Measurements from ENCODE around the gene ZMYM3.
"Not testable (repeated sequence)": the region's sequence is repeated elsewhere in the genome, so short reads cannot be mapped to it uniquely, and the experiment has no call there.

Gene ZMYM3

DNA sequence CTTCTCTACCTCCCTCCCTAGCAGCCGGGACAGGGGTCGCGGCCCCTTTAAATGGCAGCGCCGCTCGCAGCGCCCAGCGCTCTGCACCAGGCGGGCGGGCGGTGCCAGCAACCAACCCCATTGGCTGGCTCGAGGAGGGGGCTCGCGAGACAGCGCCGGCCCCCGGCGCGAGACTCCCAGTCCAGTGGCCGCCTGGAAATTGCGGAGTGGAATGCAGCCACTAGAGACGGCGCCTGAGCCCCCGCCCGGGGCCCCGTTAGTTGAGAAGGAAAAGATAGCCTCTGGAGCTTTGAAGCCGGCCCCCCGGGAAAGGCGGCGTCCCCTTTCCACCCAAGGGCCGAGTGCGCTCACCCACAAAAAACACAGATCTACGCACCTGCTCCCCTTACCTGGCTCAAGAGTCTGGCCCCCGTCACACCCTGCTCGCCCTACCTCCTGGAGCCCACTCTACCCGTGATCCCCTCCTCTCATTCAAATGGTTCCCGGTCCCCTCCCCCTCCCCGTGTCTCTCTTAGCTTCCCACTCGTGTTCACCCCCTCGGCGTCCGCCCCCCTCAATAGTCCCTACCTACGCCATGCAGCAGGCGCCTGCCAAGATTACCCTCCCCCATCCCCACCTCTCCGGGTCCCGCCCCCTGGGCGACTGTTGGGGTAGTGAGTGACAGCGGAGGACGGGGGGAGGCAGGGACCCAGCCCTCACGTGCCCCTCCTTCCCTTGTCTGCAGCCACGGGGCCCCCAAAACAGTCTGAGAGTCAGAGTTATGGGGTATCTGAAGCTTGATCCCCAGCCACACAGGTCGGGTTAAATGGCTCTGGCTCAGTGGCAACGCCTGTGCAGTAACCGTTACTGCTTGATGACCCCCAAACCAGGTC is at the start of gene ZMYM3:
ZMYM3 (minus strand) TSS at position 49 of the 872 bp plus-strand sequence. CDS start 885 bp downstream, outside the sequence.
- DNase-seq: peak; percentile 33 to 71 (median 60)

DNA sequence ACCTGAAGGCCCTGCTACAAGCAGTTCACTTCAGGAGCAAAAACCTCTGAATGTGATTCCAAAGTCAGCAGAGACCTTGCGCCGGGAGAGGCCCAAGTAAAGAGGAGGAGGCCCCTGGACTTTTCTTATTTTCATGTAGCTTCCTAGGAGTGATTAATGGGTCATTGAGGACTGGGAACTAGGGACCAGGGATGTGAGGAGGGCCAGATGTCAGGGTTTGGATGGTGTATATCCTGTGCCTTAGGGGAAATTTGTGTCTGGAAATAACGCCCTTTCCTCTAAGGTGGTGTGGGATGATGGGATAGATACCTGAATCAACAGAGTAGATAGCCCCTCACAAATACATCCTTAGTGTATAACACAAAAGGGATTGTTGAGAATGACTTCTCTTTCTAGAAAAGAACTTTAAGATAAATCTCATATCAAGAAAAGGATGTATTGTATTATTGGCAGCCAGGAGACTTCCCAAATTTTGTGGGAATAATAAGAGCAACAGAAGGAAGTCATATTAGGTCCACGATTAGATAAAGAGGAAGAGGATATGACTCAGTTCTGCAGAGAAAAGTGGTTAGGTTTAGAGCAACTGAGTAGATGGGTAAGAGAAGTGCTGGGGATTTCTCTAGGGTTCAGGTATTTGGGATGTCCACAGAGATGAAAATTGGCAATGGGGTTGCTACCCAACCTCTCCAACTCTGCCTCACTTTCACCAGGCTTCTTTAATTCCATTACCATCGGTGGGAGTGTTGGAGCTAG is 48.7 kb upstream of the ZMYM3 start:
- no peak for DNase-seq

DNA sequence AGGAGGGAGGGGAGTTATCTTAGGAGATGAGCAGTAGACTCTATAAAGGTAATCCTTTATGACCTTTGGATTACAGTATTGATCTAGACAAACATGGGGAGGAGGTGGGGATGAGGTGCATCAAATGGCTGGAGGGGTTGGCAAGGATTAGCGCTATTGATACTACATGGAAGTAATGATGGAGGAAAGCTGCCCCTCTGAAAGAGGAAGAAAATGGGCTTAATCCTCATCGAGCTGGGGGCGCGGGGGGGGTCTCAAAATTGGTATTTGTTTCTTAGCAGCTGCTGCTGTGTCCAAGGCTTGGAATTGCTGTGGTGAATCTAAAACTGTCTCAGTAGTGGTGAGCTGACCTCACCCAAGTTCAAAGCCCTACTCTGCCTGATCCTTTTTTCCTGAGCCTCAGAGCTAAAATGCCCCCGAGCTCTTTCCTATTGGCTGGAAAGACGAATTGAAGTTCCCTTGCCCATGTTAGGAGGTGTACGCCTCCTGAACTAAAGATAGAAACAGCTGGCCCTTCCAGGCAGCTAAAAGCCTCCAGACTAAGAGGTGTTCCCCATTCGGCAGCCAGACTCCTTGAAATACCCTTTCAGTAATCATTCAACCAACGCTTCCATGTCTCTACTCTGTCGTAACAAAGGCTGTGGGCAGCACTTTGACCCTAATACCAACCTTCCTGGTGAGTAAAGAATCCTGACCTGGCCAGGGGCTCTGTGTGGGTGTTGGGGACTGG is 47.4 kb upstream of the ZMYM3 start, which contains the start of gene ITGB1BP2:
ITGB1BP2 (plus strand) TSS at position 556 of the 730 bp plus-strand sequence; CDS start at position 613, 57 bp downstream.
- no peak for DNase-seq

DNA sequence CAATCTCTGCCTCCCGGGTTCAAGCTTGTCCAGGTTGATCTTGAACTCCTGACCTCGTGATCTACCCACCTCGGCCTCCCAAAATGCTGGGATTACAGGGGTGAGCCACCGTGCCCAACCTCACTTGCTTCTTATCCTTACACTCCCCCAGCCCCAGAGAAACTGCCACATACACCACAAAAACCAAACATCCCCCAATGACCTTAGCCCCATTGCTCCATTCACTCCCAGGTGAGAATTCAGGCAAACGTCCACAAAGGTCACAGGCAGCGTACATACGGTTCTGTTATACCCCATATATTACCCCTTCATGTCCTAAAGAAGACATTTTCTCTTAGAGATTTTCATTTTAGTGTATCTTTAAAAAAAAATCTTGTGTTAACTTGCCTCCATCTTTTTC is 46.6 kb upstream of the ZMYM3 start:
- DNase-seq: not testable (repeated sequence)

DNA sequence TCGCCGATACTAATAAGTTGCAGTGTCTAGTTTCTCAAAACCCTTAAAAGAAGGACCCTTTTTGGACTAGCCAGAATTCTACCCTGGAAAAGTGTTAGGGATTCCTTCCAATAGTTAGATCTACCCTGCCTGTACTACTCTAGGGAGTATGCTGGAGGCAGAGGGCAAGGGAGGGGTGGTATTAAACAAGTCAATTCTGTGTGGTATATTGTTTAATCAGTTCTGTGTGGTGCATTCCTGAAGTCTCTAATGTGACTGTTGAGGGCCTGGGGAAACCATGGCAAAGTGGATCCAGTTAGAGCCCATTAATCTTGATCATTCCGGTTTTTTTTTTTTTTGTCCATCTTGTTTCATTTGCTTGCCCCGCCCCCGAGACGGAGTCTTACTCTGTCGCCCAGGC is 46.1 kb upstream of the ZMYM3 start:
- DNase-seq: not testable (repeated sequence)

DNA sequence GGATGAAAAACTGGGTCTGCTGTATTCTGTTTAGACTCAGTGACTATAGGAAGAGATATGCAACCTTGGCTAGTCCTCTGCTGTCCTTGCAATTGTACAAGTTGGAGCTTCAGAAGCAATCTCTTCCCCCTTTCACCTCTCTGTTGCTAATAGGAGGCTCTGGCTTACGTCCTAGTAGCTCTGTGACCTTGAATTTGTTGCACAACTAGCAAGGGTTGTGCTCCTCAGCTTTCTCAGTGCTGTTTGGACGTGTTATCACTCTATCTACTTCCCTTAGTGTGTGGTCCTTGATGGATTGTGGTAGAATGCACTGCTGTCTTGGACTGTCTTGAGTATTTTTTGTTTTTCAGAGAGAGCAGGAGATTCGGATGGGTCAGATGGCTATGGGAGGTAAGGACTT is 44.2 kb upstream of the ZMYM3 start:
- DNase-seq: no peak

DNA sequence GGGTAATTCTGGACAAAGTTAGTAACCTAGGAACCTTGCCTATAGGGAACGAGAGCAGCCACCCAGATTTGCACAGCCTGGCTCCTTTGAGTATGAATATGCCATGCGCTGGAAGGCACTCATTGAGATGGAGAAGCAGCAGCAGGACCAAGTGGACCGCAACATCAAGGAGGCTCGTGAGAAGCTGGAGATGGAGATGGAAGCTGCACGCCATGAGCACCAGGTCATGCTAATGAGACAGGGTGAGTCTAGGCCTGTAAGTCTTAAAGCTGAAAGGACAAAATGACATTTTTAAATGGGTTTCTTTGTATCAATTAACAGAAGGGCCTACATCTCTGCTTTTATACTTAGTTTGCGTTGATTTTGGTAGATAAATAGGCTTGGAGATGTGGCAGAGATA is 42.9 kb upstream of the ZMYM3 start:
- DNase-seq: no peak

DNA sequence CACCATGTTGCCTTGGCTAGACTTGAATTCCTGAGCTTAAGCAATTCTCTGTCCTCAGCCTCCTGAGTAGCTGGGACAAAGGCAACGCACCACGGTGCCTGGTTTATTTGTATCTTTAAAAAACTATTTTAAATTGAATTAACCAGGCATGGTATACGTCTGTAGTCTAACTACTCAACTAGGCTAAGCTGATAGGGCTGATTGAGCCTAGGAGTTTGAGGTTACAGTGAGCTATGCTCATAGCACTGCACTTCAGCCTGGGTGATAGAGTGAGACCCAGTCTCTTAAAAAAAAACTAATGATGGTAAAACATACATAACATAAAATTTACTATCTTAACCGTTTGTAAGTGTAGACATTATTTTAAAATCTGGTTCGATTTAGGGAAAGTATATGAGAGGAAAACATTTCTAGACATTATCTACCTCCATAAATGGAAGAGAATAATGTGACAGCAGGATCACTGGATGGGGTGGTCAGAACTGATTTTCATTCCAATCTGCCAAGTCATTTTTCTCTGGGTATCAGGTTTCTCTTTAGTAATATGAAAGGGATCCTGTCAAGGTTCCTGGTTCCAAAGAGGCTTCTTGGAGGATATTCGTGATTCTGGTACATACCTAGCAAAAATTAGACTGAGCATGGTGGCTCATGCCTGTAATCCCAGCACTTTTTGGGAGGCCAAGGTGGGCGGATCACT is 38.9 kb upstream of the ZMYM3 start:
- DNase-seq: no peak

DNA sequence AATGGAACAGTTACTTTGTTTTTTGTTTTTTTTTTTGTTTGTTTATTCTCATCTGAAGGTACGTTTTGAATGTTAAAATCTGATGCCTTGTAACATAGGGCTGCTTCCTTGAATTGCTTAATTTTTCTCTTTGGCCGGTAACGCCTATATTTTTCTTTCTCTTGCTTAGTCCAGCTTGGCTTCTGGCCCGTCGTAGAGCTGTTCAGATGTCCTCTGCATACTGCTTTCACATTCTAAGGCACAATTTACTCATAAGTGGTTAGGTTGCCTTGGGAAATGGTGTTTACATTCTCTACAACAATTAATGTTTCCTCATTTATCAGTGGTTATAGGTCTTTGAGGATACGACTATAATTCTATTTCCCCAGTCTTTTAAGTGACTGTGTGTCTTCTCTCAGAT is 37.4 kb upstream of the ZMYM3 start:
- no peak for DNase-seq

DNA sequence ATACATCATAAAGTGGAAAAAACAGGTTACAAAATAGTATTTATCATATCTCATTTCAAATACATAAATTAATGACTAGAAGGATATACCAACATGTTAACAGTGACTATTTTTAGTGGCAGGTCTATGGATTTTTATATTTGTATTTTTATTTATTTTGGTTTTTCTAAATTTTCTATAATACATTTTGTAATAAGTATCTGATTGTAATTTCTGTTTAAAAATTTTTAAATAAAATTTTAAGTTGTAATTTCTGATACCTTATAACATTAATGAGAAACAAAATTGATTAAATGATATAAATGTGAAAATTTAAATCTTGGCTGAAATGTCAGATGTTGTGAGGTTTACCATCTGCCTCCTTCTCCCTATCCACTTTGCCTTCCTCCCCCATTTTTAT is 32.0 kb upstream of the ZMYM3 start:
- no peak for DNase-seq

DNA sequence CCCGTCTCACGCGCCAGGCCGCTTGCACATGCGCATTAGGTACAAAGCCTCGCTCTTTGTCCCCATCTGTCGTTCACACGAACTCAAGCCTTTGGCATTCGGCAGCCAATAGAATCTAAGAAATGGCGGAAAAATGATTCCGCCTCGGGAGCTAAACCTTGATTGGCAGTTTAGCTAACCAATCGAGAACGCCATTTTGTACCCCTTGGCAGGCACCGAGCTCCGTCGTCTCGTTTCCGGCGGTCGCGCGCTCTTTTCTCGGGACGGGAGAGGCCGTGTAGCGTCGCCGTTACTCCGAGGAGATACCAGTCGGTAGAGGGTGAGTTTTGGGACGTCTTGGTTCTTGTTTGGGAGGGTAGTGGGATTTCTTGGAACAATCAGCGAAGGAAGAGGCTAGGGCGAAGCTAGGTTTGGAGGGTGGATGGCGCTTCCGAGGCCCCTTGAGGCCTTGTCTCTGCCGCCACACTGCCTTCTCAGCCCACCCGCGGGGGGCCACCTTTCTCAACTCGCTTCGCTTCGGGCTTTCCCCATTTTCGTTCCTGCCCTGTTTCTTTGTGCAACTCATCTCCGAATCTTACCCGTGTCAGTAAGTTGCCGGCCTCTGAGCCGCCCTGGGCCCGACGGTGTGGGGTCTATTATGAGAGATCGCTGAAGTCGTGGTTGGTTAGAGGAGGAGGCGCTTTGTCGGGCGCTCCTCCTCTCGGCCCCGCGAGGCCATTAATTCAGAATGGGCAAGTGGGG is 29.6 kb upstream of the ZMYM3 start, which contains the start of gene NONO:
NONO (plus strand) TSS at position 233 of the 741 bp plus-strand sequence. CDS start 7,003 bp downstream, outside the sequence.
- DNase-seq: peak; percentile 59 to 74 (median 66)

DNA sequence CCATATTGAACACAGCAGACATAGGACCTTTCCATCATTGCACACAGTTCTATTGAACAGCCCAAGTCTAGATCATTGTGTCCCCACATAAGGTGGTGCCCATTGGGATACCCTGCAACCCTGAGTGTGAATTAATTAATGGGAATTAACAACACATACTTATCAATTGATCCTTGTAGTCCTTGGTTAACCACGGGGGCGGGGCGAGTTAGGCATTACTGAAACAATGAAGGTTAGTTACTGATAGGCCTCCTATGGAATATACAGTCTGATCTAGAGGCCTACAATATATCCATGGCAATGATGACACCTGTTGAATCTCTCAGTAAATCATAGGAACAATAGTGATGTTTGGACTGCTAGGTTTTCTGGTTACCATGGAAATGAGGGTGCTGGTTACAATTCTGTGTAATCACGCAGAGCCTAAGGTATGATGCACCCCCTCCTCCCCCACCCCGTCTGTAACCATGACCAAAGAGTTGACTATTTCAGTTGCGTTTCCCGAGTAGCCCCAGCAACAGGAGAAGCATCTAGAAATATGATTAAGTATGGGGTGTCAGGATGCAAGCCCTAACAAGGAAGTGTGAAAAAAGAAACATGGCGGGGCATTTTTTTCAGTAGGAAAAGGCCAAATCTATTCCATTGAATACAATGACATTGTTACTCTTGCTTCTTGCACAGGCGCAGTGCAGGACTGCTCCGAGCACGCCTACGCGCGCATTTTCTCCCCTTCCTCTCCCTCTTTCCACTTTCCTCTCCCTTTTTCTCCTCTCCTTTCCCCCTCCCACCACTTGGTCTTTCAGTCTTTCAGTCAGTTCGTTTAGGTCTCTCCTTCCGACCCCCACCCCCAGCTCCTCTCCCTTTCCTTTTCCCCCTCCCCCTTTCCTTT is 28.8 kb upstream of the ZMYM3 start:
- peak in 3 of 4 experiments; percentile 4 to 44 (median 36) for DNase-seq

DNA sequence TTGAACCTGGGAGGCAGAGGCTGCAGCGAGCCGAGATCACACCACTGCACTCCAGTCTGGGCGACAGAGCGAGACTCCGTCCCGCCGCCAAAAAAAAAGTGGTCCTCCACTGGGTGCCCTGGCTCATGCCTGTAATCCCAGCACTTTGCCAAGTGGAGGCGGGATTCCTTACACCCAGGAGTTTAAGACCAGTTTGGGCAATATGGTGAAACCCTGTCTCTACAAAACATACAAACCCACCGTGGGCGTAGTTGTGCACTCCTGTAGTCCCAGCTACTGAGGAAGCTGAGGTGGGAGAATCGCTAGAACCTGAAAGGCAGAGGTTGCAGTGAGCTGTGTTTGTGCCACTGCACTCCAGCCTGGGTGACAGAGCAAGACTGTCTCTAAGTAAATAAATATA is 27.4 kb upstream of the ZMYM3 start:
- DNase-seq: not testable (repeated sequence)

DNA sequence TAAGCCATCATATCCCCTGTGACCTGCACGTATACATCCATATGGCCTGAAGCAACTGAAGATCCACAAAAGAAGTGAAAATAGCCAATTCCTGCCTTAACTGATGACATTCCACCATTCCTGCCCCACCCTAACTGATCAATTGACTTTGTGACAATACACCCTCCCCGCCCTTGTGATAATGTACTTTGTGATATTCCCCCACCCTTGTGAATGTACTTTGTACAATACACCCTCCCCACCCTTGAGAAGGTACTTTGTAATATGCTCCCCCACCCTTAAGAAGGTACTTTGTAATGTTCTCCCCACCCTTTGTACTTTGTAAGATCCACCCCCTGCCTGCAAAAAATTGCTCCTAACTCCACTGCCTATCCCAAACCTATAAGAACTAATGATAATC is 18.4 kb upstream of the ZMYM3 start:
- DNase-seq: not testable (repeated sequence)

DNA sequence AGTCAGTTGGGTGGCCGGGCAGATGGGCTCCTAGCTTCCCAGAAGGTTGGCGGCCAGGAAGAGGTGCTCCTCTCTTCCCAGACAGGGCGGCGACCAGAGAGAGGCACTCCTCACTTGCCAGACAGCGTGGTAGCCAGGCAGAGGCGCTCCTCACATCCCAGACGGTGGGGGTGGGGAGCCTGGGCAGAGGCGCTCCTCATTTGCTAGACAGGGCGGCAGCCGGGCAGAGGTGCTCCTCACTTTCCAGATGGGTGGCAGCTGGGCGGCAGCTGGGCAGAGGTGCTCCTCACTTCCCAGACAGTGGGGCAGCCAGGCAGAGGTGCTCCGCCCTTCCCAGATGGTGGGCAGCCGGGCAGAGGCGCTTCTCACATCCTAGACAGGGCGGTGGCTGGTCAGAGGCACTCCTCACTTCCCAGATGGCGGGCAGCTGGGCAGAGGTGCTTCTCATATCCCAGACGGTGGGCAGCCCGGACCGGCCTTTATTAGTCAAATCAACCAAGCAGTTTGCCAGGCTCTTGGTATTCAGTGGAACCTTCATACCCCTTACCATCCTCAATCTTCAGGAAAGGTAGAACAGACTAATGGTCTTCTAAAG is 16.0 kb upstream of the ZMYM3 start:
- no peak for DNase-seq

DNA sequence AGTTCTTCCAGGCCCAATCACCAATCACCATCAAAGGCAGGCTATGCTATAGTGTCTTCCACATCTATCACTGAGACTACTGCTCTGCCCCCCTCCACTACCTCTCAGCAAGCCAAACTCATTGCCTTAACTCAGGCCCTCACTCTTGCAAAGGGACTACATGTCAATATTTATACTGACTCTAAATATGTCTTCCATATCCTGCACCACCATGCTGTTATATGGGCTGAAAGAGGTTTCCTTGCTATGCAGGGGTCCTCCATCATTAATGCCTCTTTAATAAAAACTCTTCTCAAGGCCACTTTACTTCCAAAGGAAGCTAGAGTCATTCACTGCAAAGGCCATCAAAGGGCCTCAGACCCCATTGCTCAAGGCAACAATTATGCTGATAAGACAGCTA is 14.7 kb upstream of the ZMYM3 start:
- not testable (repeated sequence) for DNase-seq

DNA sequence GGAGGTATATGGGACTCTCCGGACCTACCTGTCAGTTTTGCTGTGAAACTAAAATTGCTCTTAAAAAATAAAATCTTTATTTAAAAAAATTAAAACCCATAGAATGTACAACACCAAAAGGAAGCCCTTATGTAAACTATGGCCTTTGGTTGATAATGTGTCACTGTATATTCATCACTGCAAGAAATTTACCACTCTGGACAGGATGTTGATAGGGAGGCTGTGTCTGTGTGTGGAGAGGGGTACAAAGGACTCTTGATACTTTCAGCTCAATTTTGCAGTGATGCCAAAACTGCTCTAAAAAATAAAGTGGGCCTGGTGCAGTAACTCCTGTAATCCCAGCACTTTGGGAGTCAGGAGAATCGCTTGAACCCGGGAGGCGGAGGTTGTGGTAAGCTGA is 2.9 kb upstream of the ZMYM3 start:
- no peak for DNase-seq

DNA sequence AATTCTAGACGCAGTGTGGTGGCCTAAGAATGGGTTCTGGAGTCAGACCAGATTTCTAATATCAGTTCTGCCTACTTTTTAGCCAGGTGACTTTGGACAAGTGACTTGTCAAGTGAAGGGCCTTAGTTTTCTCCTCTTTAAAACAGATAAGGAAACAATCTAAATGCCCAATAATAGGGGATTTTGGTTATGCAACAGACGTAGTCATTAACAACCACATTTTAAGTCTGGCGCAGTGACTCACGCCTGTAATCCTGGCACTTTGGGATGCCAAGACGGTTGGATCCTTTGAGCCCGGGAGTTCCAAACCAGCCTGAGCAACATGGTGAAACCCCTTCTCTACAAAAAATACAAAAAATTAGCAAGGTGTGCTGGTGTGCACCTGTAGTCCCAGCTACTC is 2.1 kb upstream of the ZMYM3 start:
- DNase-seq: no peak

DNA sequence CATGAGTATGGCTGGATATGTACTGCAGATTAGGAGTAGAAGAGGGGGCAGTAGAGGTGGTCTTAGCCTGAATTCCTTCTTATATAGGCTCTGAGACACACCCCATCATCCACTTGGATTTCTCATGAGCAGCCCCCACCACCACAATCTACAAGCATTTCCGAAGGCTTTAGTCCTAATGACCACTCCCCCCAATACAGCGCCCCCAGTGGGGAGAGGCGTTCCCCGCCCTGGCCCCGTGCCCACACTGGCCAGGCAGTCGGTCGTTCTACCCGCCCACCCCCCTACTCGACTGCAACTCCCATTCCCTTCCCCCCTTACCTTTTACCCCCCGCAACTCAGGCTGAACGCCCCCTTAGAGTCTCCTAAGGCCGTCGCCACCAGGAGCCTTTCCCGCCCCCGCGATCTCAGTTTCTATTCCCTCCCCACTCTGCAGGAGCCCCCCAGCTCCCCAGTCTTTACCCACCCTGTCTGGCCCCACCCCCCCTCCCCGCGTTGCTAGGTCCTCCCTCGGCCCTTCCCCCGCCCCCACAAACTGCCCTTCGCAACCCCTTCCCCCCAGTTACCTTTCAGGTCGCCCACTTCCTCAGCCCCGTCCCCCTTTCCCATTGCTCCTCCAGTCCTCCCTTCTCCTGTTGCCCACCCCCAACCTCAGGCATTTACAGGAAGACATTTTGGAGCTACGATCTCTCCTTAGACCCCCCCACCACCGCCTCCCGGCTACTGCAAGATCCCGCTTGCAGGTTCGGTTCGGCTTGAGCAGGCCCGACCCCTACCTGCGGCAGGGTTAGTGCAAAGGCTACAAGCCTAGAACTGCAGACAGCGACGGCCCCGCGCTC is 468 bp downstream of the ZMYM3 start:
- peak in 2 of 4 experiments; percentile 3 to 4 for DNase-seq
